ENCODE data around the gene URM1.

Gene URM1

GRCh38 chr9:128349772-128350171, 21.4 kb upstream of the URM1 start:
- DNase-seq: no peak

GRCh38 chr9:128355451-128355850, 15.7 kb upstream of the URM1 start:
- DNase-seq: no peak

GRCh38 chr9:128358090-128358489, 13.1 kb upstream of the URM1 start:
- DNase-seq: no peak

GRCh38 chr9:128358861-128359260, 12.3 kb upstream of the URM1 start:
- no peak for DNase-seq

- no peak for DNase-seq
Observed at GRCh38 chr9:128360826-128361225, 10.3 kb upstream of the URM1 start.

- no peak for DNase-seq
Observed at GRCh38 chr9:128361296-128361985, 9.7 kb upstream of the URM1 start.

- DNase-seq: peak; percentile 39
Observed at GRCh38 chr9:128361986-128362646, 9.1 kb upstream of the URM1 start.

- DNase-seq: no peak
Observed at GRCh38 chr9:128362774-128363173, 8.4 kb upstream of the URM1 start.

GRCh38 chr9:128365525-128365924, 5.6 kb upstream of the URM1 start:
- DNase-seq: no peak

- DNase-seq: no peak
Observed at GRCh38 chr9:128369024-128369706, 2.0 kb upstream of the URM1 start.

- DNase-seq: no peak
Observed at GRCh38 chr9:128370367-128370751, 815 bp upstream of the URM1 start.

- no peak for DNase-seq
Observed at GRCh38 chr9:128371630-128372117, 500 bp downstream of the URM1 start.

- no peak for DNase-seq
Observed at GRCh38 chr9:128372188-128372641, 1.0 kb downstream of the URM1 start.

GRCh38 chr9:128372784-128373183, 1.6 kb downstream of the URM1 start:
- no peak for DNase-seq

- DNase-seq: no peak
Observed at GRCh38 chr9:128374221-128374675, 3.1 kb downstream of the URM1 start.

GRCh38 chr9:128375865-128376264, 4.7 kb downstream of the URM1 start:
- no peak for DNase-seq

GRCh38 chr9:128382261-128382660, 11.1 kb downstream of the URM1 start:
- DNase-seq: no peak

GRCh38 chr9:128383007-128383753, 12.0 kb downstream of the URM1 start:
- DNase-seq: no peak

- DNase-seq: no peak
Observed at GRCh38 chr9:128383791-128384190, 12.6 kb downstream of the URM1 start.

GRCh38 chr9:128384801-128385495, 13.8 kb downstream of the URM1 start:
- no peak for DNase-seq

GRCh38 chr9:128385496-128386460, 14.6 kb downstream of the URM1 start:
- DNase-seq: no peak

All from GF-D8 (cell line).